NCI-H82 (cell line): ENCODE data around the gene REPS1.
"Not testable (repeated sequence)": the region's sequence is repeated elsewhere in the genome, so short reads cannot be mapped to it uniquely, and the experiment has no call there.

Source experiments
- DNase-seq: peaks from one replicate; lab custom pipeline; 2025; lab: John Stamatoyannopoulos, UW

The REPS1 gene, protein sequence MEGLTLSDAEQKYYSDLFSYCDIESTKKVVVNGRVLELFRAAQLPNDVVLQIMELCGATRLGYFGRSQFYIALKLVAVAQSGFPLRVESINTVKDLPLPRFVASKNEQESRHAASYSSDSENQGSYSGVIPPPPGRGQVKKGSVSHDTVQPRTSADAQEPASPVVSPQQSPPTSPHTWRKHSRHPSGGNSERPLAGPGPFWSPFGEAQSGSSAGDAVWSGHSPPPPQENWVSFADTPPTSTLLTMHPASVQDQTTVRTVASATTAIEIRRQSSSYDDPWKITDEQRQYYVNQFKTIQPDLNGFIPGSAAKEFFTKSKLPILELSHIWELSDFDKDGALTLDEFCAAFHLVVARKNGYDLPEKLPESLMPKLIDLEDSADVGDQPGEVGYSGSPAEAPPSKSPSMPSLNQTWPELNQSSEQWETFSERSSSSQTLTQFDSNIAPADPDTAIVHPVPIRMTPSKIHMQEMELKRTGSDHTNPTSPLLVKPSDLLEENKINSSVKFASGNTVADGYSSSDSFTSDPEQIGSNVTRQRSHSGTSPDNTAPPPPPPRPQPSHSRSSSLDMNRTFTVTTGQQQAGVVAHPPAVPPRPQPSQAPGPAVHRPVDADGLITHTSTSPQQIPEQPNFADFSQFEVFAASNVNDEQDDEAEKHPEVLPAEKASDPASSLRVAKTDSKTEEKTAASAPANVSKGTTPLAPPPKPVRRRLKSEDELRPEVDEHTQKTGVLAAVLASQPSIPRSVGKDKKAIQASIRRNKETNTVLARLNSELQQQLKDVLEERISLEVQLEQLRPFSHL

DNA sequence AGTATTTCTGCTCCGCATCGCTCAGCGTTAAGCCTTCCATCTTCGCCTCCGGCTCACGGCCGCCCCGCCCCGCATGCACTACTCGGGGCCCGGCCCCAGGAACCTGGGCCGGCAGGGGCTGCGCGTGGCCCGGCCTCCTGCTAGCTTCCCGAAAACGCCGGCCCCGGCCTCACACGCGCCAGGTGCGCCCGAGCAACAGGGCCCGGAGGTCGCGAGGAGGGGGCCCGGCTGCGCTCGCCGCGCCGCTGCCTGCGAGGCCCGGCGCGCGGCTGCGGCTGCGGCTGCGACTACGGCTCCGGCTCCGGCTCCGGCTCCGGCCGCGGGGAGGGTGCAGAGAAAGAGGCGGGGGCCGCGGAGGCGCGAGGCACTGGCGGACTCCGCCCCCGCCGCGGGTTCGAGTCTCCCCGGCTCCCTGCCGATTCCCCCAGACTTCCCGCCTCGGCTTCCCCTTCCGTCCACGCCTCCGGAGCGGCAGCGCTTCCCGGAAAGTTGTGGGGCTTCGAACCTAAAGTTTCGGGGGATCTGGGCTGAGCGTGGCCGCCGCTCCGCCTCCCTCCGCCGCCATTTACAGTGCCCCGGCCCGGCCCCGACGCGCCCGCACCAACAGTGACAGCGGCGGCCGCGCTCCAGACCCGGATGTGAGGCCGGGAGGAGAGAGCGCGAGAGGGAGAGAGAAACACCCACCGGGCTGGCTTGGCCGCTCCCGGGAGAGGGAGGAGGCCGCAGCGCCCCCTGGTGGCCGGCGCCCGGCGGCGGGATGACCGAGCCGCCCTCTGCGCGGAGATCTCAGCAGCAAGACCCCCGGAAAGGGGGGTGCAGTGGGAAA, at the start of gene REPS1:
TSS of gene REPS1 (minus strand) at position 611 of the 826 bp plus-strand sequence. CDS start at position 40, 571 bp downstream.
- DNase-seq, result peak; percentile 95

DNA sequence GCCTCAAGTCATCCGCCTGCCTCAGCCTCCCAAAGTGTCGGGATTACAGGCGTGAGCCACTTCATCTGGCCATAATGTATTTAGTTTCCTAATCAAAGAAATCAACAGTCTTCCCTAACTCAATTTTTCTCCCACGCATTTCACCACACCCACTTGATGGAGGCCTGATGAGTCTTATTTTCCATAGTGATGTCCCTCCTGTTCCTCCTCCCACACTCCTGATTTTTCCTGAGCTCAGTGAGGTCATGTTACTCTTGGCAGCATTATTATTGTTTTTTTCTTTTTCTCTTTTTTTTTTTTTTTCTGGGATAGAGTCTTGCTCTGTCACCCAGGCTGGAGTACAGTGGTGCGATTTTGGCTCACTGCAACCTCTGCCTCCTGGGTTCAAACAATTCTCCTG, 49.4 kb upstream of the REPS1 start:
- DNase-seq, result no peak

- no peak for DNase-seq
These were observed 42.3 kb upstream of the REPS1 start for GRCh38 chr6:139030228-139030963.

DNA sequence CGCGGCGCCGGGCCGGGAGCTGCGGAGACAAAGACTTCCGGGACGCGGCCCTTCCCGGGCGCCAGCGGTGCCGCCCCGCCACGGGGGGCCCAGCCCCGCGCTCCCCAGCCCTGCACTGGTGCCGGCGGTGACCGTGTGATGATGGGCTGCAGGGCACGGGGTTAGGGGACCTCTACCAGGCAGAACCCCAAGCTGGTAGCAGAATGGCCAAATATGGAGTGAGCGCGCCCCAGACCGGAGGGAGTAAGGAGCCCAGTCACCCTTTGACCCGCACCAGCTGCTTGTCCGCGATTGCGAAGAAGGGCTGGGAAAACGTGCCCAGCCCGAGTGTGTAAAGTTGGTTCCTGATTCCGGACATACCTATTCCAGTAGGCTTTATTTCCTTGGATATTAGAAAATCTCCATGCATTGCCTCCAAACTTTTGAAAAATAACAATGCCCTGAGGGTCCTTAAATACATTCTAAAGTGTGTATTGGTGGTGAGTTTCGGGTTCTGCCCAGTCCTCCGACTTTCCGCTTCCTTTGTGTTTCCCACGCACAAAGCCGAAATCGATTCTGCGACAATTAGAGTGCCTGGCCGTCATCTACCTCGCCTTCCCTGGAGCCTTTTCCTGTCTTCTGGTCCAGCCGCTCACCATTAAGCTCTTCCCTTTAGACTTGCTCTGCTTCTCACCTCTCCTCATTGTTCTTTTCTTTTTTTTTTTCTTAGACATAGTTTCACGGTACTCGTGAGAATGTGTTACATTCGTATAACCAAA, 41.6 kb upstream of the REPS1 start:
- DNase-seq, result peak; percentile 42

- DNase-seq, result peak; percentile 76
These were observed 40.8 kb upstream of the REPS1 start, which contains the start of gene ABRACL for GRCh38 chr6:139028658-139029469. Gene ABRACL, plus strand, starts transcription at chr6:139028745. Its CDS starts 5,416 bp downstream, at chr6:139034161.

- DNase-seq, result no peak
These were observed 40.2 kb upstream of the REPS1 start for GRCh38 chr6:139028215-139028657.

- DNase-seq, result peak; percentile 5
These were observed 39.6 kb upstream of the REPS1 start for GRCh38 chr6:139027620-139028182.

- DNase-seq, result not testable (repeated sequence)
These were observed 37.4 kb upstream of the REPS1 start for GRCh38 chr6:139025416-139025815.

GRCh38 chr6:139020689-139021088, 32.6 kb upstream of the REPS1 start:
- DNase-seq, result no peak

GRCh38 chr6:139019722-139020121, 31.7 kb upstream of the REPS1 start:
- DNase-seq, result no peak

GRCh38 chr6:139017227-139017626, 29.2 kb upstream of the REPS1 start:
- DNase-seq, result no peak

DNA sequence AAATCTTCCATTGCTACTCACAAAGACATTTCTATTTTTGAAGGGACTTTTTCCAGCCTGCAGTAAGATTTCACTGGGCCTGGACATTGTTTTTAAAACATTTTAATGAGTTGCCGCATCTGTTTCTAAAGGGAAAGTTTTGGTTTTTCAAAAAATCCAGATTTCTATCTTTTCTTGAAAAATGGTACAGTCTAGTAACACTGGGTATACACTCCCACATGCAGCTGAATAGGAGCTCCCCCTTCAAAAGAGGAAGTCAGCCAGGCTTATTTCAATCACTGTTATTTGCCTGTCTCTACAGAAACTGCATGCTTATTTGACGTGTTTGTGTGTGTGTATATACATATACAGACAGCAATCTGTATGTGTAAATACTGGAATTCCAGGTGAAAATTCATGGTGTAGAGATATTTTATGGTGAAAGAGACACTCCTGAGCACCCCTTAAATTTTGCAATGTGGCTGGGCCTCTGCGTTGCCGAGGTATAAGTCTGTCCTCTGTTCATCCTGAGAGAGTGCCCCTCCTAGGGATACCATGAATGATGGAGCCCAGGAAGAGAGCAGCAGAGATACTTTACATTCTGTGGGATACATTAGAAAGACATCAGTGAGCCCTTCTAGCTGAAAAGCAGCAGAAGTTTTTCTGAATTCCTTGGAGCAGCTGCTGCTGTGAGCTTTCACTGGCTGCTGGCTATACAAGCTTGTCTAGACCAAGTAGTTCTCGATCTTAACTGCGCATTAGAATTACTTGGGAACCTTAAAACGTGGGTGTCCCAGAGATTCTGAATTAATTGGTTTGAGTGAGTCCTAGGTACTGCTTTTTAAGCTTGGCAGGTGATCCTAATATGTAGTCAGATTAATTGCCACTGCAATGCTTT, 28.5 kb upstream of the REPS1 start:
- no peak for DNase-seq

DNA sequence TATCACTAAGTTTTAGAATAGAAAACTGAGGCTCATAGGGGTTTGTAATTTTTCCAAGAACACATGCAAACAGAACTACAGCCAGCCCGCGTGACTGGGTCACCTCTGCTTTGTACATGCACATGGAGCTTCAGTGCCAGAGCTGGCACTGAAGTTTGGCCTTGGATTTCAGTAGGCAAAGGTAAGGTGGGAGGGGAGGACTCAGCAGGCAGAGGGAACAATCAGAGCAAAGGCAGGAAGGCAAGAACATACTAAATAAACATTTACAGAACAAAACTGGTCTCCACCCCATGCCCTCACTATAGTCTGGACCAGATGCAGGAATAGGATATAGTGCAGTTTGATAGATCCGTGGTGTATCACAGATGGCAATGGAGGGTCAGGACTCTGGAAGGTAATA, 26.9 kb upstream of the REPS1 start:
- DNase-seq, result no peak

GRCh38 chr6:139013185-139013800, 25.2 kb upstream of the REPS1 start:
- no peak for DNase-seq

GRCh38 chr6:139011980-139012379, 23.9 kb upstream of the REPS1 start:
- DNase-seq, result no peak

DNA sequence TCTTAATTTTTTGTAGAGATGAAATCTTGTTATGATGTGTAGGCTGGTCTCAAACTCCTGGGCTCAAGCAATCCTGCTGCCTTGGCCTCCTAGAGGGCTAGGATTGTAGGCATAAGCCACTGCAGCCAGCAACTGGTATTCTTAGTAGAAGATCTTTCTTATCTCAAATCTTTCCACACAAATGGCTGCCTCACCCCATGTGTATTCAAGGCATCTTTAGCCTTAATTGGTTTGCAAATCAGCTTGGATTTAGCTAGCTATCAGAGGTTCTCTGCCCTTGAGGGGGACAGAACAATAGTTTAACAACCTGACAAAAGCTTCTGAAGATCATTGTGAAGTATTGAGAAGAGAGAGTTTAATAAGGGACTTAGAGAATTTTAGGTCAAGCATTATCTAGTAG, 22.6 kb upstream of the REPS1 start:
- peak; percentile 45 for DNase-seq

GRCh38 chr6:139008117-139008516, 20.1 kb upstream of the REPS1 start:
- DNase-seq, result no peak

- DNase-seq, result no peak
These were observed 19.4 kb upstream of the REPS1 start for GRCh38 chr6:139007428-139007827.
